SKM-1 (cell line): Measurements from ENCODE around the gene PDLIM4.

Experiments used
- DNase-seq: peaks from one replicate; lab custom pipeline; 2025; ENCODE audit not compliant: unreplicated experiment; lab: John Stamatoyannopoulos, UW

The PDLIM4 gene

GRCh38 chr5:132257131-132258101, at the start of gene PDLIM4:
TSS of gene PDLIM4 (plus strand) at chr5:132257696. CDS start at chr5:132257735, 39 bp downstream.
- no peak for DNase-seq

- DNase-seq, result no peak
Measured at GRCh38 chr5:132207778-132208177, 49.7 kb upstream of the PDLIM4 start.

- no peak for DNase-seq
Measured at GRCh38 chr5:132209131-132209530, 48.4 kb upstream of the PDLIM4 start.

GRCh38 chr5:132209901-132210545, 47.5 kb upstream of the PDLIM4 start:
- no peak for DNase-seq

DNA sequence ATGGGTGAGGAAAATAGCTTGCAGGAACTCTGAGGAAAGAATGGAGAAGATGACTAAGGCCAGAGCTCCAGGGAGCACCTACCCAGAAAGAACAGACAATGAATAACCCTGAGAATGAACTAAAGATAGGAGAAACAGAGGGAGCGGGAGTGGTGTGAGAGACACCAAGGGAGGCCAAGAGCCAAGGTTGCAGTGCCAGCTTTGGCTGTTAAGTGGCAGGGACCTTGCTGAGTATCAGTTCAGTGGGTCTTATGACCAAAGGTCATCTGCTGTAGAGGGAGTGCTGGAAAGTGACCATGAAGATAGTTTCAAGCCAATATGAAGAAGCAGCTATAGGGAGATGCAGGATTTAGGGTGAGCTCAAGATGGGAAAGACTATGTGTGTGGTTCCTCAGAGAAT, 46.6 kb upstream of the PDLIM4 start:
- DNase-seq, result no peak

DNA sequence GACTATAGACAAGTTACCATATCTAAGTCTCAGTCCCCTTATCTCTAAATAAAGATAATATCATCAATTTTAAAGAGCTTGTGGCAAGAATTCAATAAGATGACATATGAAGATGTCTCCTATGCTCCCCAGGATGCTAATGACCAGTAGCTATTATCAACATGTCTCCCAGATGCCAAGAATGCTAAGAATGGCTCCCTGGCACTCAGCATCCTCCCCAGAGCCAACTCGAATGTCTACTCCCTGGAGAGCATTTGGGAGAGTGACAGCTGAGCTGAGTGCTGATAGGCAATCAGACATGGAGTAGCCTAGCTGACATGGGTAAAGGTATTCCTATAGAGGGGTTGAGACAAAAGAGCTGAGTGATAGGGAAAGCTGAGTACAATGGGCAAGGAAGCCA, 45.7 kb upstream of the PDLIM4 start:
- no peak for DNase-seq

DNA sequence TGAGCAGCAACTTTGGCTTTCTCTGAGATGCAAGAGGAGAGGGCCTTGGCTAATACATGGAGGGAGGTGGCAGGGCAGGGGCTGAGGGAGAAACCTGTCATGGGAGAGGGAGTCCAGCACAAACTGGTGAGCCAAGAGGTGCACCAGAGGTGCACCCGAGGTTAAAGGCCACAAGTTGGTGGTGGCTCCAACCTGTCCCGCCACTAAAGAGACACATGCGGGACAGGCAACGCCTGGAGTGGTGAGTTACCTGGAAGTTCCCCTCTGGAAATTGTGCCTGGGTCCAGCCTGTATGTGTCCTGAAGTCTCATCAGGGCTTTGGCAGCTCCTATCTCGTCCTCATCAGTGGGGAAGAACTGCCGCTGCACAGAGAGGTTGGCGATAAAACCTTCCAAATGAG, 43.8 kb upstream of the PDLIM4 start:
- DNase-seq, result no peak

GRCh38 chr5:132214491-132214890, 43.0 kb upstream of the PDLIM4 start:
- DNase-seq, result no peak

DNA sequence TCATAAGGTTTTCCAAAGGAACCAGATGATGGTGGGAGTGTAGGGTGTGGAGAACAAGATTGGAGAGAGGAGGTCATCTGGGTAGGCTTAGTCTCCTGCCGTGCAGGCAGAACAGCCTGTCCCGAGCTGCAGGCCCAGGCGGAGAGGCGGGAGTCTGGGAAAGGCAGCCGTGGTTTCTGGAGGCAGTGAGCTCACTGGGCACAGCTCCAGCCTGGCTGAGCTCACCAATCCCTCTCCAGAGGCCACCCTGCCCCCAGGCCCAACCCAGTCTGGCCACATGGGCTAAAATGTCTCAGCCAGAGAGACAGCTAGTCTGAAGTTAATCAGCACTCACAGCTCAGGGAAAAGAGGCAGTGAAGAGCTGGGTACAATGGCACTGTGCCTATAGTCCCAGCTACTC, 42.2 kb upstream of the PDLIM4 start:
- no peak for DNase-seq

DNA sequence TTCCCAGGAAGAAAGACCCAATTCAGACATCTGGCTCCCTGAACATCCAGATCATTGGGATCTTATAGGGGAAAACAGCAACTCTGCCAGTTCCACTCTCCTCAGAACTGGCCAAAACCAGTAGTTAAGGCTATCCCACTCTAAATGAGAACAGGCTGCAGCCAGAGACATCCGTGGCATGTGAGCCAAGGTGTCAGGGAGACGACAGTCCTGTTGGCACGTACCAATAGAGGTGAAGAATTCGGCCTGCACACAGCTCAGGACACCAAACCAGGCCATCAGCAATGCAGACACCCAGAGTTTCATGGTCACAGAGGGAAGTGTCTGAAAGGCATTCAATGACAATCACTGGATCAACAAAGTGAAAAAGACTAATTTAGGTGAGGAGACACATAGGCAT, 39.2 kb upstream of the PDLIM4 start:
- no peak for DNase-seq

DNA sequence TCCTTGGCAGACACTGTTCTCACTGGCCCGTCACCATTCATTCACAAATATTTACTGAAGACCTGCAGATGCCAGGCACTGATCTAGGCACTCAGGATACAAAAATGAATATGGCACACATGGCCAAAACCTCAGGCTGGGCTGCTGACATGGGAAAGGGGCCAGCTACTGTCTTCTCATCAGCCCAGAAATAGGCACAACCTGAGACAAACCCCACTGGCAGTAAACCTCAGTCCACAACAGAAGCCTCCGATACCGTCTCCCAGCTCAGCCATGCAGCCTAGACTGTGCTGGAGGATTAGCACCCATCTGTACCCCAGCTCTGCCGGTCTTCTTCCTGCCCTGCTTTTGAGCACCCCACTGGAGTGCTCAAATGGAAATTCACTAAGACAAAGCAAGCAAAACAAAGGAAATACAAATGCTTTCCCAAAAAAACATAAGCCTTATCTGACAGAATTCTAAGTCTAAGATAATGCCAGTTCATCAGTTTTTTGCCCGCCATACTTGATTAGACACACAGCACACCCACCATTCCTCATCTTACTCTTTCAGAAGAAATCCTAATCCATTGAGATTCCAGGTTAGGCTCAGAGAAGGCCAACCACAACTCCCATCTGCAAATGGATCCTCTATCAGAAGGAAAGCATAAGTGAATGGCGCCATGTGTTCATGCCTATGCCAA, 38.1 kb upstream of the PDLIM4 start:
- DNase-seq, result no peak

- no peak for DNase-seq
Measured at GRCh38 chr5:132219981-132220380, 37.5 kb upstream of the PDLIM4 start.

DNA sequence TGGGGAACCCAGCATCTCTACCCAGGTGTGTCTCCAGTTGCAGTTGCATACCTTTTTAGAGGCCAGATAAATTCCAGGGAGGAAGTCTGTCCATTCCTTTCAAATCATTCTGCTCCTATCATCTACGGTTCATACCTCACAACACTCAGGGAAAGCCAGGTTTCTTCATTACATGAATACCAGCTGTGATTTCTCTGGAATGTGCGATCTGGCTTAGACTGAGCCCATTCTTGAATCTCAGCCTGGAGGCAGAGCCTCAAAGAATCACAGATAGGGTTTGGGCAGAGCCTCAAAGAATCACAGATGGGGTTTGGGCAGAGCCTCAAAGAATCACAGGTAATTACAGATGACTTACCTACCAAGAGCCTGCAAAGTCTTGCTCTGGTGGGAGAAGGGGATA, 37.0 kb upstream of the PDLIM4 start:
- DNase-seq, result no peak

DNA sequence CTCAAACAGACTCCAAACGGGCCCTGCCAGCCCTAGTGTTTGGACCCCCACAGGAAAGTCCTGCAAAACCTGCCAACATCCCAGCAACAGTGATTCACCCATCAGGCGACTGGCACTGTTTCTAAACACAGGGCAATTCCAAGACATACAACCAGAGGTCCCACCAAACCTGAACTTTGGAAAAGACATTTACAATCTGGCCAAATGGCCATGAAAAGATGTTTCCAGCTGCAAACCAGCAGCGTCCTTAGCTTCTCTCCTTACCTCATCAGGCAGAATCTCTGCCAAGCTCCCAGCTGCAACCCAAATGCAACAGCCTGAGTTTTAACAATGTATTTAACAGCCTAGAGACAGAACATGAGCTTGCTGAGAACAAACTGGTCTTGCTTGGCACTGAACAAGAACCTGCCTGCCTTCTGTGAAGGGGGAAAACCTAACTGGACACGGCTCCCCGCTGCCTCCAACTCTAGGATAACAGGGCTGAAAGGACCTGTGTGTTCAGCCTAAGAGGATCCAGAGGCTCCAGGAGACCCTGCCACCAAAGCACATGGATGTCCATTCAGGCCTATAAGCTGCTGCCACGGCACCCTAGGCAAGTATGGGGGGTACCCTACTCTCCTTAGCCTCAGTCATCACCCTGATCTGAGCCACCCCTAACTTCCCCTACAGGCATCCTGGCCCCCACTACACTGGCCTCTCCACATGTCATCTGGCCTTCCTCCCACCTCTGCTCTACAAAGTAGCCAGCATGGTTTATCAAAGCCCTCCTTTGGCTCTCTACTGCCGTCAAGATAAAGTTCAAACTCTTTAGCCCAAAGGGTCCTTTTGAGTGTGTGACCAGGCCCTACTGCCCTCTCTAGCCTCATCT, 35.5 kb upstream of the PDLIM4 start:
- DNase-seq, result no peak

DNA sequence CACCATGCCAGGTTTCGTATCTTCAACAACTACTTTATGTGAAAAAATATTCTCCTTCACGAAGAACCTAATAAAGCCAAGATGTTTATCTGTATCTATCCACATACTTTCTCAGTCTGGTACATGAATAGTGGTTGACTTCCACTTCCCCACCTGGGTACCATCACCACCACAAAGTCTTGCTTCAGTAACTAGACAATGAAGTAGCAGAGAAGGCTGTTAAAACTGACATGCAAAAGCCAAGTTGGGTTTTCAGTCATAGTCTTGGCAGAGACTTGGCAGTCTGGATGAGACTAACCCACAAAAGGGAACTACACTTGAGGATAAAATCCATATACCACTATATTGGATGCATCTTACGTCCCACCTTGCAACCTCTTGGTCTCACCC, 34.9 kb upstream of the PDLIM4 start:
- no peak for DNase-seq

GRCh38 chr5:132223861-132224260, 33.6 kb upstream of the PDLIM4 start:
- DNase-seq, result no peak

GRCh38 chr5:132224716-132225115, 32.8 kb upstream of the PDLIM4 start:
- DNase-seq, result no peak

DNA sequence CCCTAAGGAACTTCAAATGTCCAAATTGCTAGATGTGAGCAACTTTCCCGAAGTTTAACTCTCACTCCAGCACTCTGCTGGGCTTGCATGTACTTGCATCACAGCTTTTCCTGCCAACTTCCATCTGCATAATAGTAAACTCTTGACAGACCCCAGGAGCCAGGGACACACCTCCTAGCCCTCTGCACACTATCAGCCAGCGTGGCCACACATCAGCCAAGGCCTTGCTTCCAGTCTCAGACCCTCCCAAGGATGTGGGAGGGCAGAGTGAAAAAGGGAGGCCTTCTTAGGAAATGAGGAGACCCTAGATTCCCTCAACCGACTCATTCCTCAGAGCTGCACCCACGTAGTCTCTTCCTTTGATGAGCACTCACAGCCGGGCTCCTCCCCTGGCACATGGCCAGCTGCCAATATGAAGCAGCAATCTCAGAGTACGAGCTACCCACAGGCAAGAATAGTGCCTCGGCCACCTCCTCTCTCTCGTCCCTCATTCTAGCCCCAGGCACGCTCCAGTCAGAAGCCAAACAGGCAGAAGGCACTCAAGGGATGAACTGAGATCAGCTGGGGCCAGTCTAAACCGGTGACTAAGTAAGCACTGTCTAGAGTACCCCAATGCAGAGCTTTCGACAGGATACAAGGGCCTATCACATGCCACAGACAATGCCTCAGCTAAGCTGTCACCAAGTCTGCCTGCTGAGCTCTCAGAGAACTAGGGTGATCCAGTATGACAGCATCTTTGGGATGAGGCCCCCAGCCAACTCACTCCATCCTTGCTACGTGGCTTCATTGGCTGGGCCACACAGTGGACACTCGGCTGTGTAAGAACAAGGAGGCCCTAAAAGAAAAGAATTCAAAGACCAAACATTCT, 32.1 kb upstream of the PDLIM4 start:
- no peak for DNase-seq

GRCh38 chr5:132226516-132227234, 30.8 kb upstream of the PDLIM4 start:
- no peak for DNase-seq

DNA sequence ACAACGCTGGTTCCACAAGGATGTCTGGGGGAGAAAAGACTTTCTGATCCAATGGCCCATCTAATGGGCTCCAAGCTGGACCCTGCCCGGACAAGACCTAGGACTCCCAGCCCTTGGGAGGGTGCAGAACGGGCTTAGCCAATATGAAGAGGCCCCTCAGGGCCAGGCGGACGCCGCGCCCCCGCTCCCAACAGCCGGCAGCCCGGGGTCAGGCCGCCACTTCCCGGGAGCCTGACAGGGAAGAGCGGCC, 30.3 kb upstream of the PDLIM4 start:
- DNase-seq, result no peak
